Mesendoderm (in vitro differentiated cells): ENCODE data around the gene ADK.
"Not testable (repeated sequence)": the region's sequence is repeated elsewhere in the genome, so short reads cannot be mapped to it uniquely, and the experiment has no call there.

Experiments
- DNase-seq: peaks from one replicate; pipeline ENCODE4 v3.0.0; 2013
- H2AK5ac ChIP-seq: 2 replicates; pipeline ENCODE4 v1.6.1; 2013; ENCODE audit warnings: low read length, inconsistent platforms
- H2BK120ac ChIP-seq: 2 replicates; pipeline ENCODE4 v1.6.1; 2013; ENCODE audit warnings: low read depth, mild to moderate bottlenecking, low read length, moderate library complexity, mixed read lengths
- H2BK15ac ChIP-seq: replicated peaks from 2 replicates; pipeline ENCODE4 v1.6.1; 2013; ENCODE audit warnings: low read depth, mild to moderate bottlenecking, moderate library complexity
- H2BK5ac ChIP-seq: 2 replicates; pipeline ENCODE4 v1.6.1; 2013; ENCODE audit warnings: low read length, inconsistent platforms
- H3K18ac ChIP-seq: 2 replicates; pipeline ENCODE4 v1.6.1; 2013; ENCODE audit warnings: mild to moderate bottlenecking, low read length, mixed read lengths
- H3K23ac ChIP-seq: one replicate; pipeline ENCODE4 v1.6.1; 2013; ENCODE audit warnings: low read length
- H3K27ac ChIP-seq: 2 replicates; pipeline ENCODE4 v1.5.1; 2013; ENCODE audit warnings: low read depth, mild to moderate bottlenecking, inconsistent platforms, low read length, moderate library complexity
- H3K27me3 ChIP-seq: 2 replicates; pipeline ENCODE4 v1.6.1; 2013; ENCODE audit warnings: low read length, control low read depth, mild to moderate bottlenecking, inconsistent platforms; ENCODE audit not compliant: insufficient read depth, poor library complexity
- H3K36me3 ChIP-seq: 2 replicates; pipeline ENCODE4 v1.6.1; 2013; ENCODE audit warnings: low read length, inconsistent platforms; ENCODE audit not compliant: control insufficient read depth, insufficient read depth
- H3K4ac ChIP-seq: one replicate; pipeline ENCODE4 v1.6.1; 2013; ENCODE audit warnings: low read depth, mild to moderate bottlenecking, low read length, moderate library complexity
- H3K4me1 ChIP-seq: 2 replicates; pipeline ENCODE4 v1.6.1; 2013; ENCODE audit warnings: low read depth, low read length, inconsistent platforms; ENCODE audit not compliant: control insufficient read depth
- H3K4me2 ChIP-seq: 2 replicates; pipeline ENCODE4 v1.6.1; 2013; ENCODE audit warnings: low read length
- H3K4me3 ChIP-seq: 2 replicates; pipeline ENCODE4 v1.5.1; 2013; ENCODE audit warnings: mild to moderate bottlenecking, low read length
- H3K56ac ChIP-seq: one replicate; pipeline ENCODE4 v1.6.1; 2013; ENCODE audit warnings: low read length
- H3K79me1 ChIP-seq: 2 replicates; pipeline ENCODE4 v1.6.1; 2013; ENCODE audit warnings: low read length, inconsistent platforms
- H3K79me2 ChIP-seq: 2 replicates; pipeline ENCODE4 v1.6.1; 2013; ENCODE audit warnings: mild to moderate bottlenecking, low read length; ENCODE audit not compliant: control insufficient read depth, insufficient read depth
- H3K9ac ChIP-seq: 2 replicates; pipeline ENCODE4 v1.6.1; 2013; ENCODE audit warnings: low read length, inconsistent platforms
- H4K5ac ChIP-seq: one replicate; pipeline ENCODE4 v1.6.1; 2013; ENCODE audit warnings: low read length
- H4K8ac ChIP-seq: one replicate; pipeline ENCODE4 v1.6.1; 2013; ENCODE audit warnings: low read depth, mild to moderate bottlenecking, control low read depth, low read length, moderate library complexity
- WGBS: extraction: QIAGEN DNeasy Blood & Tissue Kit; methylation state at CpG from one replicate; pipeline ENCODE4 v1.1.7; 2013; ENCODE audit warnings: low lambda C conversion rate, missing lambda C conversion rate; ENCODE audit not compliant: insufficient coverage; ENCODE audit errors: extremely low coverage; 5-methylcytosine and 5-hydroxymethylcytosine counted together

ADK gene

DNA sequence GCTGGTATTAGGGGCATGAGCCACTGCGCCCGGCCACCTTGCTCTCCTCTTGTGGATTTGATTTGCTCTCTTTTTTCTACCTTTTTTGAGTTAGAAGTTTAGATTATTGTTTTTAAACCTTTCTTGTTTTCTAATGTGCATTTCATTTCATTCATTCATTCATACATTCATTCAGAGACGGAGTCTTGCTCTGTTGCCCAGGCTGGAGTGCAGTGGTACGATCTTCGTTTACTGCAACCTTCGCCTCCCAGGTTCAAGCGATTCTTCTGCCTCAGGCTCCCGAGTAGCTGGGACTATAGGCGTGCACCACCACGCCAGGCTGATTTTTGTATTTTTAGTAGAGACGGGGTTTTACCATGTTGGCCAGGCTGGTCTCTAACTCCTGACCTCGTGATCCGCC, 37.6 kb downstream of the ADK start:
- H3K4me3 ChIP-seq, H3K27ac ChIP-seq, H3K36me3 ChIP-seq, DNase-seq, H3K9ac ChIP-seq, H2BK5ac ChIP-seq, H3K27me3 ChIP-seq, H4K5ac ChIP-seq, H3K18ac ChIP-seq, H2BK120ac ChIP-seq, H2BK15ac ChIP-seq, H3K23ac ChIP-seq, H3K56ac ChIP-seq, H2AK5ac ChIP-seq, H3K4ac ChIP-seq, H4K8ac ChIP-seq, H3K4me2 ChIP-seq, H3K79me1 ChIP-seq, H3K4me1 ChIP-seq: not testable (repeated sequence)
- WGBS, result no CpG with 5 or more reads among the region's 13 CpGs
- peaks cover 21% of the 10 kb centered on the region for H3K79me2 ChIP-seq

DNA sequence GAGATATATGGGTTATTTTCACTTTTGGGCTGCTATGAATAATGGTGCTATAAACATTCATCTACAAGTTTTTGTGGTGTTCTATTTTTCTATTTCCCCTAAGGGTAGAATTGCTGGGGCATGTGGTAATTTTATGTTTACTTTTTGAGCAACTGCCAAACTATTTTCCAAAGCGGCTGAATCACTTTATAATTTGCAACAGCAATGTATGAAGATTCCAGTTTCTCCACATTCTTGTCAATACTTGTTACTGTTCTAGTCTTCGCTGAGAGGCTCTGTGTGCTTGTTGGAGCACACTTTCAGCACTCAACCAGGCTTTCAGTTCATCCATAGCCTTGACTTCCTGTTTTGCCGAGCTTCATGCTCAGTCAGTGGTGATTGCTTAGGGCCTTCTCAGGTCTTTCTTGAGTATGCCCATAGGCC, 39.0 kb downstream of the ADK start:
- no peaks in the 10 kb centered on the region for H3K36me3 ChIP-seq
- H3K27ac ChIP-seq, result no peak overlapping the region
- no peak overlapping the region for H3K23ac ChIP-seq
- no peak overlapping the region for H4K5ac ChIP-seq
- H3K4me3 ChIP-seq, result no peak overlapping the region
- no peak overlapping the region for H2BK120ac ChIP-seq
- peaks cover 23% of the 10 kb centered on the region for H3K79me2 ChIP-seq
- no peak overlapping the region for H4K8ac ChIP-seq
- H3K4ac ChIP-seq, result no peak overlapping the region
- no peak overlapping the region for H3K18ac ChIP-seq
- H3K27me3 ChIP-seq, result no peaks in the 10 kb centered on the region
- H3K9ac ChIP-seq, result no peak overlapping the region
- no peak overlapping the region for H2AK5ac ChIP-seq
- no peak overlapping the region for H3K56ac ChIP-seq
- H3K79me1 ChIP-seq, result peaks cover 5% of the 10 kb centered on the region
- no peak overlapping the region for H2BK15ac ChIP-seq
- WGBS, result no CpG with 5 or more reads among the region's 3 CpGs
- H3K4me2 ChIP-seq, result no peak overlapping the region
- H2BK5ac ChIP-seq, result no peak overlapping the region
- H3K4me1 ChIP-seq, result no peaks in the 10 kb centered on the region
- DNase-seq, result peak; percentile 65

DNA sequence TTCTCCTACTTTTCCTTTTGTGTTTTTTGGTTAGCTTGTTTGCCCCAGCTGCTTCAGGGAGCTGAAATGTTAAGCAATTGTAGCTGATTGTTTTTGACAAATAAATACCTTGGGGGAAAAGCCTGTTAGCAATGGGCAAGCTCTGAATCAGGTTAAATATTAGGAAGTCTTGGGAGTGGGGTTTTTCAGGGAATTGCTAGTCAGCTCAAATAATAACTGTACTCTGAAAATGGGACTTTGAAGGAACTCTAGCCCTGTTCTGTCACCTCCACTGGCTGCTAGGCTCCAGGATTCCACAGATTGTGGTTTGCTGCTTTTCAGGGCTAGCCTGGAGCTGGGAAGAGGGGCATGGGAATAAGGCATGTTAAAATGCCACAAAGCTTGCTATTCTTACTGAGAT, 39.5 kb downstream of the ADK start:
- Histone ChIP-seq H3K4me1 (no peaks in the 10 kb centered on the region), H3K56ac (no peak overlapping the region), H3K79me2 (peaks cover 23% of the 10 kb centered on the region), H4K5ac (no peak overlapping the region), H3K23ac (no peak overlapping the region), H3K4me3 (no peak overlapping the region), H3K4ac (no peak overlapping the region), H3K9ac (no peak overlapping the region), H3K36me3 (no peaks in the 10 kb centered on the region), H3K79me1 (peaks cover 5% of the 10 kb centered on the region), H2BK5ac (no peak overlapping the region), H3K27ac (no peak overlapping the region), H3K18ac (no peak overlapping the region), H2BK120ac (no peak overlapping the region), H2BK15ac (no peak overlapping the region), H2AK5ac (no peak overlapping the region), H4K8ac (no peak overlapping the region), H3K4me2 (no peak overlapping the region), H3K27me3 (no peaks in the 10 kb centered on the region)
- no peak for DNase-seq

DNA sequence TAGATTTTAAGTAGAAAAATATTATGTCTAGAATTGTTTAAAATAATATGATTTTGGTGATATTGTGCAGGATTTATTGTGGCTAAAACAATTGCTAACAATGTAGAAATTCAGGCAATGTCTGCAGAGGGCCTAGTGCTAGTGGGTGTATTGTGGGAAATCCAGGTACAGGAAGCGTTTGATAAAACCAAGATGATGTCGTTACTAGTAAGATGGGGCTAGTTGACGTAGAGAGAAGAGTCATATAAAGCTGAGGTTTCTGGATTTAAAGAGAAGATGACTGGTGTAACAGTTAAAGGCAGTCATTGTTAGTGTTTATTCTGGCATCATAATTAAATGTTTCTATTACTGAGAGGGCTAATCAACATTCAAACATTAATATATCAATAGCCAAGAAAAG, 43.5 kb downstream of the ADK start:
- Histone ChIP-seq H3K27ac (no peak overlapping the region), H3K4ac (no peak overlapping the region), H3K56ac (no peak overlapping the region), H3K23ac (no peak overlapping the region), H3K4me1 (no peaks in the 10 kb centered on the region), H3K4me3 (no peak overlapping the region), H3K79me2 (peaks cover 20% of the 10 kb centered on the region), H2BK120ac (no peak overlapping the region), H4K5ac (no peak overlapping the region), H2BK5ac (no peak overlapping the region), H3K18ac (no peak overlapping the region), H2BK15ac (no peak overlapping the region), H2AK5ac (no peak overlapping the region), H3K9ac (no peak overlapping the region), H4K8ac (no peak overlapping the region), H3K36me3 (no peaks in the 10 kb centered on the region), H3K79me1 (peaks cover 9% of the 10 kb centered on the region), H3K4me2 (no peak overlapping the region), H3K27me3 (no peaks in the 10 kb centered on the region)
- DNase-seq, result no peak
- WGBS, result no CpG with 5 or more reads among the region's 3 CpGs

DNA sequence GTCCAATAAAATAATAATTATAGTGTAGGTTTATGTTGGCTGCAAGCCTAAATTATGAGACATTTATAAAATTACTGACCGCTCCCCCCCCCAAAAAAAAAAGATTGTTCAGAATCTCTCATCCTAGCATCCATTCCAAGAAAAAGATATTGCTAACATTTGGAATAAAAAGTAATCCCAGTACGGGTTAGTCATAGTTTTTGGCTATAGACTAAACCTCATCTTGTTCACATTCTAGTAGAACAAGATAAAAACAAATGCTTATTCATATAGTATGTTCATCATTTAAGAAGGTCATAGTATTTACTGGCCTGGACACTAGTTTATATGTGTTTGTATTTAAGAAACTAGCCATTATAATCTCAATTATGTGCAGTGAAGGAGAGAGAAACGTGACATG, 44.0 kb downstream of the ADK start:
- Histone ChIP-seq H2AK5ac (no peak overlapping the region), H4K8ac (no peak overlapping the region), H3K56ac (no peak overlapping the region), H2BK15ac (no peak overlapping the region), H3K18ac (no peak overlapping the region), H3K4ac (no peak overlapping the region), H3K23ac (no peak overlapping the region), H4K5ac (no peak overlapping the region), H3K9ac (no peak overlapping the region), H2BK5ac (no peak overlapping the region), H3K79me1 (peaks cover 9% of the 10 kb centered on the region), H3K4me3 (no peak overlapping the region), H2BK120ac (no peak overlapping the region), H3K4me2 (no peak overlapping the region), H3K79me2 (peaks cover 20% of the 10 kb centered on the region), H3K27me3 (no peaks in the 10 kb centered on the region), H3K4me1 (no peaks in the 10 kb centered on the region), H3K36me3 (no peaks in the 10 kb centered on the region), H3K27ac (no peak overlapping the region)
- WGBS, result no CpG with 5 or more reads among the region's 3 CpGs
- DNase-seq, result no peak

DNA sequence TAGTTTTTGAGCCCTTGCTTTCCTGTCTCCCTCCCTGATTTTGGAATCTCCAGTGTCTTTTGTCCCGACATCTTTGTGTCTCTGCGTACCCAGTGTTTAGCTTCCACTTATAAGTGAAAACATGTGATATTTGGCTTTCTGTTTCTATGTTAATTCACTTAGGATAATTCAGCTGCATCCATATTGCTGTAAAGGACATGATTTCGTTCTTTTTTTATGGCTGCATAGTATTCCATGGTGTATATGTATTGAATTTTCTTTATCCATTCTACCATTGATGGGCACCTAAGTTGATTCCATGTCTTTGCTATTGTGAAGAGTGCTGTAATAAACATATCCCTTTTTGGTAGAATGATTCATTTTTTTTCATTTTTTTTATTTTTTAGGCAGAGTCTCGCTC, 48.3 kb downstream of the ADK start:
- H4K8ac ChIP-seq, result no peak overlapping the region
- peaks cover 6% of the 10 kb centered on the region for H3K79me2 ChIP-seq
- no peak overlapping the region for H2BK15ac ChIP-seq
- H3K36me3 ChIP-seq, result no peaks in the 10 kb centered on the region
- H3K27ac ChIP-seq, result no peak overlapping the region
- H3K27me3 ChIP-seq, result no peaks in the 10 kb centered on the region
- WGBS, result no CpG with 5 or more reads among the region's 4 CpGs
- H3K23ac ChIP-seq, result no peak overlapping the region
- H3K4me2 ChIP-seq, result no peak overlapping the region
- no peak overlapping the region for H3K4me3 ChIP-seq
- no peak overlapping the region for H2BK5ac ChIP-seq
- no peak overlapping the region for H2AK5ac ChIP-seq
- peaks cover 9% of the 10 kb centered on the region for H3K79me1 ChIP-seq
- H2BK120ac ChIP-seq, result no peak overlapping the region
- no peak for DNase-seq
- no peaks in the 10 kb centered on the region for H3K4me1 ChIP-seq
- no peak overlapping the region for H4K5ac ChIP-seq
- H3K9ac ChIP-seq, result no peak overlapping the region
- no peak overlapping the region for H3K4ac ChIP-seq
- no peak overlapping the region for H3K56ac ChIP-seq
- H3K18ac ChIP-seq, result no peak overlapping the region
